HepG2 (cell line): ENCODE results near the gene TBC1D25. TPM values are rescaled to one million over a fixed set of nuclear protein-coding genes. Genes with fewer than 3 reads are reported as not detected.

Source experiments
- CEBPB ChIP-seq: IDR thresholded peaks from 2 replicates; pipeline ENCODE4 v1.6.1; 2011; ENCODE audit warnings: low read depth, low read length, improper control_type of control experiment, borderline replicate concordance
- CHD4 ChIP-seq: fragments of 200-600 bp; sonication (generic); IDR thresholded peaks from 2 replicates; pipeline ENCODE4 v1.7.0; 2017; ENCODE audit warnings: mild to moderate bottlenecking, low read length, borderline replicate concordance
- FIP1L1 ChIP-seq: fragments of 200-400 bp; formaldehyde crosslinking; IDR thresholded peaks from 2 replicates; pipeline ENCODE4 v1.6.1; 2018; ENCODE audit warnings: low read depth, mild to moderate bottlenecking, low read length, moderate library complexity, borderline replicate concordance; ENCODE audit not compliant: insufficient read depth
- GABPA ChIP-seq, 2 experiments: IDR thresholded peaks; 2 replicates each; pipeline ENCODE4 v1.6.1; 2011 to 2016; ENCODE audit warnings: low read depth in 2 of 2, low read length in 1 of 2, missing biosample characterization in 1 of 2, missing genetic modification characterization in 1 of 2
- HIVEP1 ChIP-seq: sonication (generic); formaldehyde crosslinking; IDR thresholded peaks from 2 replicates; pipeline ENCODE4 v1.4.0; 2020; ENCODE audit warnings: mild to moderate bottlenecking, missing genetic modification reagents
- JUN ChIP-seq: sonication (generic); formaldehyde crosslinking; IDR thresholded peaks from 2 replicates; pipeline ENCODE4 v1.4.0; 2020; ENCODE audit warnings: mild to moderate bottlenecking, missing genetic modification reagents
- LCORL ChIP-seq, 2 experiments: fragments of 450-650 bp in 1 of 2; sonication (generic) in 1 of 2; formaldehyde crosslinking in 1 of 2; IDR thresholded peaks; 2 replicates each; pipeline versions ENCODE4 v1.5.0 to v1.6.1; 2017 to 2020; ENCODE audit warnings: antibody characterized with exemption in 1 of 2, missing genetic modification reagents in 1 of 2
- NFIB ChIP-seq: sonication (generic); formaldehyde crosslinking; IDR thresholded peaks from 2 replicates; pipeline ENCODE4 v1.9.0; 2021; ENCODE audit warnings: missing genetic modification reagents, mild to moderate bottlenecking, borderline replicate concordance
- RAD21 ChIP-seq: fragments of 450-650 bp; formaldehyde crosslinking; IDR thresholded peaks from 2 replicates; pipeline ENCODE4 v1.5.0; 2020; ENCODE audit warnings: mild to moderate bottlenecking
- SNRNP70 ChIP-seq: fragments of 200-400 bp; formaldehyde crosslinking; IDR thresholded peaks from 2 replicates; pipeline ENCODE4 v1.6.1; 2017; ENCODE audit warnings: mild to moderate bottlenecking, low read depth, low read length, moderate library complexity
- TBP ChIP-seq: sonication (generic); formaldehyde crosslinking; IDR thresholded peaks from 2 replicates; pipeline ENCODE4 v1.5.0; 2020; ENCODE audit warnings: missing genetic modification reagents
- ZNF274 ChIP-seq: sonication (generic); formaldehyde crosslinking; IDR thresholded peaks from 2 replicates; pipeline ENCODE4 v1.5.1; 2020; ENCODE audit warnings: mild to moderate bottlenecking, missing genetic modification reagents
- ZNF614 ChIP-seq: IDR thresholded peaks from 2 replicates; pipeline ENCODE4 v1.6.1; 2018; ENCODE audit warnings: missing biosample characterization, missing genetic modification reagents, inconsistent platforms, borderline replicate concordance
- polyA plus RNA-seq, 8 experiments: library from polyadenylated mRNA; depleted of rRNA in 3 of 8; stranded (reverse) in 7 of 8; unstranded in 1 of 8; fragments of >200 nt; fragmentation: Illumina TruSeq in 4 of 8; extraction: Trizol in 4 of 8; gene quantifications; 2 replicates each; pipeline versions ENCODE4 v1.2.1 to v1.2.3, GENCODE V29; 2011 to 2016; ENCODE audit warnings: low read depth in 4 of 8, missing spikeins in 1 of 8, mixed read lengths in 1 of 8; ENCODE audit not compliant: insufficient read depth in 1 of 8
- total RNA-seq, 5 experiments: library from RNA; depleted of rRNA; stranded (reverse); fragments of >200 nt; fragmentation: Illumina TruSeq; extraction: Trizol; gene quantifications; 2 replicates each; pipeline ENCODE4 v1.2.3, GENCODE V29; 2016; ENCODE audit warnings: low read depth in 1 of 5
- TF ChIP-seq, protein P1 (sequence below): sonication (generic); formaldehyde crosslinking; IDR thresholded peaks from 2 replicates; pipeline ENCODE4 v1.4.0; 2020; ENCODE audit warnings: missing genetic modification reagents
- TF ChIP-seq, protein P2 (sequence below): sonication (generic); formaldehyde crosslinking; IDR thresholded peaks from 2 replicates; pipeline ENCODE4 v1.4.0; 2020; ENCODE audit warnings: missing genetic modification reagents
- TF ChIP-seq, protein P3 (sequence below): sonication (generic); formaldehyde crosslinking; IDR thresholded peaks from 2 replicates; pipeline ENCODE4 v1.9.0; 2021; ENCODE audit warnings: missing genetic modification reagents, borderline replicate concordance
- TF ChIP-seq, protein P4 (sequence below): sonication (generic); formaldehyde crosslinking; IDR thresholded peaks from 2 replicates; pipeline ENCODE4 v1.4.0; 2020; ENCODE audit warnings: mild to moderate bottlenecking, missing genetic modification reagents
- TF ChIP-seq, protein P5 (sequence below): sonication (generic); IDR thresholded peaks from 2 replicates; pipeline ENCODE4 v1.6.1; 2016; ENCODE audit warnings: low read depth, borderline replicate concordance
- TF ChIP-seq, protein P6 (sequence below): sonication (generic); formaldehyde crosslinking; conservative IDR thresholded peaks from 2 replicates; pipeline ENCODE4 v1.8.0; 2022; ENCODE audit warnings: low read depth, missing genetic modification reagents

Gene TBC1D25
- total and polyA plus RNA-seq, 2 of the 13 experiments (the other 11 are each of a cell fraction or from before 2014, with no cell fraction given), result 3.5 to 4.7 TPM

DNA sequence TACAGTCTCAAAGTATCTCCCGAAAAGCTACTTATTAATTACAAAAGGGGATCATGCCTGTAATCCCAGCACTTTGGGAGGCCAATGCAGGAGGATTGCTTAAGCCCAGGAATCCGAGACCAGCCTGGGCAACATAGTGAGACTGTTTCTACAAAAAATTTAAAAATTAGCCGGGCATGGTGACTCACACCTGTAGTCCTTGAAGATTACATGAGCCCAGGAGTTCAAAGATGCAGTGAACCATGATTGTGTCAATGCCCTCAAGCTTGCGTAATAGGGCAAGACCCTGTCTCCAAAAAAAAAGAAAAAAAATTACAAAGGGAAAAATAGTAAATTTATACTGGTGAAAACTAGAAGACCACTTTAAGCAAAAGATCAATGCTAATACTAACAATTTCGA, 34.0 kb upstream of the TBC1D25 start (continued):
- TF ChIP-seq, protein P1, sequence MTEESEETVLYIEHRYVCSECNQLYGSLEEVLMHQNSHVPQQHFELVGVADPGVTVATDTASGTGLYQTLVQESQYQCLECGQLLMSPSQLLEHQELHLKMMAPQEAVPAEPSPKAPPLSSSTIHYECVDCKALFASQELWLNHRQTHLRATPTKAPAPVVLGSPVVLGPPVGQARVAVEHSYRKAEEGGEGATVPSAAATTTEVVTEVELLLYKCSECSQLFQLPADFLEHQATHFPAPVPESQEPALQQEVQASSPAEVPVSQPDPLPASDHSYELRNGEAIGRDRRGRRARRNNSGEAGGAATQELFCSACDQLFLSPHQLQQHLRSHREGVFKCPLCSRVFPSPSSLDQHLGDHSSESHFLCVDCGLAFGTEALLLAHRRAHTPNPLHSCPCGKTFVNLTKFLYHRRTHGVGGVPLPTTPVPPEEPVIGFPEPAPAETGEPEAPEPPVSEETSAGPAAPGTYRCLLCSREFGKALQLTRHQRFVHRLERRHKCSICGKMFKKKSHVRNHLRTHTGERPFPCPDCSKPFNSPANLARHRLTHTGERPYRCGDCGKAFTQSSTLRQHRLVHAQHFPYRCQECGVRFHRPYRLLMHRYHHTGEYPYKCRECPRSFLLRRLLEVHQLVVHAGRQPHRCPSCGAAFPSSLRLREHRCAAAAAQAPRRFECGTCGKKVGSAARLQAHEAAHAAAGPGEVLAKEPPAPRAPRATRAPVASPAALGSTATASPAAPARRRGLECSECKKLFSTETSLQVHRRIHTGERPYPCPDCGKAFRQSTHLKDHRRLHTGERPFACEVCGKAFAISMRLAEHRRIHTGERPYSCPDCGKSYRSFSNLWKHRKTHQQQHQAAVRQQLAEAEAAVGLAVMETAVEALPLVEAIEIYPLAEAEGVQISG (CRISPR knock-in tag), result no peak
- TF ChIP-seq ZNF614, result no peak
- TF ChIP-seq SNRNP70, result no peak
- 0 out of 2 replicates have a peak, but pooled peaks have one; percentile 27 for TF ChIP-seq JUN (CRISPR knock-in tag)
- TF ChIP-seq, protein P2, sequence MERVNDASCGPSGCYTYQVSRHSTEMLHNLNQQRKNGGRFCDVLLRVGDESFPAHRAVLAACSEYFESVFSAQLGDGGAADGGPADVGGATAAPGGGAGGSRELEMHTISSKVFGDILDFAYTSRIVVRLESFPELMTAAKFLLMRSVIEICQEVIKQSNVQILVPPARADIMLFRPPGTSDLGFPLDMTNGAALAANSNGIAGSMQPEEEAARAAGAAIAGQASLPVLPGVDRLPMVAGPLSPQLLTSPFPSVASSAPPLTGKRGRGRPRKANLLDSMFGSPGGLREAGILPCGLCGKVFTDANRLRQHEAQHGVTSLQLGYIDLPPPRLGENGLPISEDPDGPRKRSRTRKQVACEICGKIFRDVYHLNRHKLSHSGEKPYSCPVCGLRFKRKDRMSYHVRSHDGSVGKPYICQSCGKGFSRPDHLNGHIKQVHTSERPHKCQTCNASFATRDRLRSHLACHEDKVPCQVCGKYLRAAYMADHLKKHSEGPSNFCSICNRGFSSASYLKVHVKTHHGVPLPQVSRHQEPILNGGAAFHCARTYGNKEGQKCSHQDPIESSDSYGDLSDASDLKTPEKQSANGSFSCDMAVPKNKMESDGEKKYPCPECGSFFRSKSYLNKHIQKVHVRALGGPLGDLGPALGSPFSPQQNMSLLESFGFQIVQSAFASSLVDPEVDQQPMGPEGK, result no peak
- TF ChIP-seq LCORL (IDR thresholded peaks at IDR 0.05), result no peak
- TF ChIP-seq LCORL (CRISPR knock-in tag; IDR thresholded peaks at IDR 0.05), result peak; percentile 63; the same call in 1 of the 2 replicates
- TF ChIP-seq GABPA (IDR thresholded peaks at IDR 0.05; ENCODE audit: low read depth, low read length), result no peak
- no peak for TF ChIP-seq GABPA (CRISPR knock-in tag; IDR thresholded peaks at IDR 0.05; ENCODE audit: low read depth)
- TF ChIP-seq, protein P3, sequence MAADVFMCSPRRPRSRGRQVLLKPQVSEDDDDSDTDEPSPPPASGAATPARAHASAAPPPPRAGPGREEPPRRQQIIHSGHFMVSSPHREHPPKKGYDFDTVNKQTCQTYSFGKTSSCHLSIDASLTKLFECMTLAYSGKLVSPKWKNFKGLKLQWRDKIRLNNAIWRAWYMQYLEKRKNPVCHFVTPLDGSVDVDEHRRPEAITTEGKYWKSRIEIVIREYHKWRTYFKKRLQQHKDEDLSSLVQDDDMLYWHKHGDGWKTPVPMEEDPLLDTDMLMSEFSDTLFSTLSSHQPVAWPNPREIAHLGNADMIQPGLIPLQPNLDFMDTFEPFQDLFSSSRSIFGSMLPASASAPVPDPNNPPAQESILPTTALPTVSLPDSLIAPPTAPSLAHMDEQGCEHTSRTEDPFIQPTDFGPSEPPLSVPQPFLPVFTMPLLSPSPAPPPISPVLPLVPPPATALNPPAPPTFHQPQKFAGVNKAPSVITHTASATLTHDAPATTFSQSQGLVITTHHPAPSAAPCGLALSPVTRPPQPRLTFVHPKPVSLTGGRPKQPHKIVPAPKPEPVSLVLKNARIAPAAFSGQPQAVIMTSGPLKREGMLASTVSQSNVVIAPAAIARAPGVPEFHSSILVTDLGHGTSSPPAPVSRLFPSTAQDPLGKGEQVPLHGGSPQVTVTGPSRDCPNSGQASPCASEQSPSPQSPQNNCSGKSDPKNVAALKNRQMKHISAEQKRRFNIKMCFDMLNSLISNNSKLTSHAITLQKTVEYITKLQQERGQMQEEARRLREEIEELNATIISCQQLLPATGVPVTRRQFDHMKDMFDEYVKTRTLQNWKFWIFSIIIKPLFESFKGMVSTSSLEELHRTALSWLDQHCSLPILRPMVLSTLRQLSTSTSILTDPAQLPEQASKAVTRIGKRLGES (CRISPR knock-in tag), result no peak
- no peak for TF ChIP-seq RAD21 (CRISPR knock-in tag)
- no peak for TF ChIP-seq CHD4
- peak; percentile 83 for TF ChIP-seq CEBPB
- no peak for TF ChIP-seq TBP
- TF ChIP-seq, protein P4, sequence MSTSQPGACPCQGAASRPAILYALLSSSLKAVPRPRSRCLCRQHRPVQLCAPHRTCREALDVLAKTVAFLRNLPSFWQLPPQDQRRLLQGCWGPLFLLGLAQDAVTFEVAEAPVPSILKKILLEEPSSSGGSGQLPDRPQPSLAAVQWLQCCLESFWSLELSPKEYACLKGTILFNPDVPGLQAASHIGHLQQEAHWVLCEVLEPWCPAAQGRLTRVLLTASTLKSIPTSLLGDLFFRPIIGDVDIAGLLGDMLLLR (CRISPR knock-in tag), result no peak
- no peak for TF ChIP-seq FIP1L1
- no peak for TF ChIP-seq NFIB
- TF ChIP-seq, protein P5, sequence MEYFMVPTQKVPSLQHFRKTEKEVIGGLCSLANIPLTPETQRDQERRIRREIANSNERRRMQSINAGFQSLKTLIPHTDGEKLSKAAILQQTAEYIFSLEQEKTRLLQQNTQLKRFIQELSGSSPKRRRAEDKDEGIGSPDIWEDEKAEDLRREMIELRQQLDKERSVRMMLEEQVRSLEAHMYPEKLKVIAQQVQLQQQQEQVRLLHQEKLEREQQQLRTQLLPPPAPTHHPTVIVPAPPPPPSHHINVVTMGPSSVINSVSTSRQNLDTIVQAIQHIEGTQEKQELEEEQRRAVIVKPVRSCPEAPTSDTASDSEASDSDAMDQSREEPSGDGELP, result no peak
- TF ChIP-seq, protein P6, sequence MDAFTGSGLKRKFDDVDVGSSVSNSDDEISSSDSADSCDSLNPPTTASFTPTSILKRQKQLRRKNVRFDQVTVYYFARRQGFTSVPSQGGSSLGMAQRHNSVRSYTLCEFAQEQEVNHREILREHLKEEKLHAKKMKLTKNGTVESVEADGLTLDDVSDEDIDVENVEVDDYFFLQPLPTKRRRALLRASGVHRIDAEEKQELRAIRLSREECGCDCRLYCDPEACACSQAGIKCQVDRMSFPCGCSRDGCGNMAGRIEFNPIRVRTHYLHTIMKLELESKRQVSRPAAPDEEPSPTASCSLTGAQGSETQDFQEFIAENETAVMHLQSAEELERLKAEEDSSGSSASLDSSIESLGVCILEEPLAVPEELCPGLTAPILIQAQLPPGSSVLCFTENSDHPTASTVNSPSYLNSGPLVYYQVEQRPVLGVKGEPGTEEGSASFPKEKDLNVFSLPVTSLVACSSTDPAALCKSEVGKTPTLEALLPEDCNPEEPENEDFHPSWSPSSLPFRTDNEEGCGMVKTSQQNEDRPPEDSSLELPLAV (CRISPR knock-in tag), result no peak
- no peak for TF ChIP-seq ZNF274 (CRISPR knock-in tag)
- TF ChIP-seq HIVEP1 (CRISPR knock-in tag), result no peak
